Lower leg skin (tissue), 4 donors: ENCODE results near the gene MAPKAPK3. TPM values are rescaled to one million over a fixed set of nuclear protein-coding genes. Genes with fewer than 3 reads are reported as not detected.

Experiments
- DNase-seq, 2 donors: peaks; one replicate each; pipeline ENCODE4 v3.0.0-alpha.2; 2019; ENCODE audit warnings: low spot score in 2 of 2
- H3K4me3 ChIP-seq: fragments of 200-600 bp; sonication (generic); 2 replicates; pipeline ENCODE4 v1.5.1; 2017; ENCODE audit warnings: mild to moderate bottlenecking, low read depth; ENCODE audit not compliant: poor library complexity, severe bottlenecking
- CTCF ChIP-seq, 3 donors: fragments of 450-650 bp; IDR thresholded peaks; one replicate each; pipeline ENCODE4 v1.5.1; 2016; ENCODE audit warnings: antibody characterized with exemption in 3 of 3, mild to moderate bottlenecking in 3 of 3, moderate library complexity in 2 of 3
- POLR2A ChIP-seq, 2 donors: fragments of 450-650 bp; IDR thresholded peaks; one replicate each; pipeline ENCODE4 v1.6.1; 2016 to 2017; ENCODE audit warnings: antibody characterized with exemption in 2 of 2, mild to moderate bottlenecking in 1 of 2, moderate library complexity in 1 of 2
- WGBS, 2 donors: methylation state at CpG; one replicate each; pipeline ENCODE4 v1.1.5; 2018; 5-methylcytosine and 5-hydroxymethylcytosine counted together
- intact Hi-C: fragments of 100-400 bp; cut with DNase I; formaldehyde crosslinking; loops from one replicate; pipeline ENCODE4 v1.15.0; 2023; ENCODE audit warnings: low total_unique reads
- total RNA-seq, 4 donors: library from RNA; depleted of rRNA; stranded (reverse); fragments of >200 nt; gene quantifications; one replicate each; pipeline ENCODE4 v1.1.0, GENCODE V29; 2016

MAPKAPK3 gene
- total RNA-seq, 4 donors from 2014 or later, result 65.2 to 128 (median 91.7) TPM

GRCh38 chr3:50571486-50571885 is 45.5 kb upstream of the MAPKAPK3 start:
- intact Hi-C loops, result loop anchor here (2.0 kb wide), 1 partner anchor 43 kb away; no protein-coding TSS in a partner anchor
- TF ChIP-seq POLR2A (IDR thresholded peaks at IDR 0.05) (no peak), CTCF (IDR thresholded peaks at IDR 0.05) (no peak)
- no peak for DNase-seq
- no peak overlapping the region for H3K4me3 ChIP-seq
- WGBS, 2 donors, result 81 to 87% methylated on average over 4 of the region's 4 CpGs

- intact Hi-C loops, result no loop called here
- 0 to 40% methylated on average over 1 of the region's 1 CpG for WGBS, 2 donors
- DNase-seq, result peak; percentile 76 to 94
- peak in 1 of 3 donors; percentile 90 for TF ChIP-seq CTCF (IDR thresholded peaks at IDR 0.05)
- no peak for TF ChIP-seq POLR2A (IDR thresholded peaks at IDR 0.05)
- no peak overlapping the region for H3K4me3 ChIP-seq
Measured at GRCh38 chr3:50572158-50572557, 44.8 kb upstream of the MAPKAPK3 start.

- WGBS, 2 donors, result 85 to 98% methylated on average over 4 of the region's 4 CpGs
- intact Hi-C loops, result no loop called here
- TF ChIP-seq CTCF (IDR thresholded peaks at IDR 0.05) (no peak), POLR2A (IDR thresholded peaks at IDR 0.05) (no peak)
- H3K4me3 ChIP-seq, result no peak overlapping the region
- no peak for DNase-seq
Measured at GRCh38 chr3:50572801-50573371, 44.1 kb upstream of the MAPKAPK3 start.

- intact Hi-C loops, result no loop called here
- no peak overlapping the region for H3K4me3 ChIP-seq
- DNase-seq, result no peak
- 71 to 79% methylated on average over 8 of the region's 8 CpGs for WGBS, 2 donors
- TF ChIP-seq CTCF (IDR thresholded peaks at IDR 0.05) (no peak), POLR2A (IDR thresholded peaks at IDR 0.05) (no peak)
Measured at GRCh38 chr3:50573566-50574443, 43.1 kb upstream of the MAPKAPK3 start.

GRCh38 chr3:50574444-50574831 is 42.5 kb upstream of the MAPKAPK3 start:
- 69 to 71% methylated on average over 1 of the region's 1 CpG for WGBS, 2 donors
- TF ChIP-seq POLR2A (IDR thresholded peaks at IDR 0.05), result no peak
- no peak for TF ChIP-seq CTCF (IDR thresholded peaks at IDR 0.05)
- DNase-seq, result no peak
- no peak overlapping the region for H3K4me3 ChIP-seq
- intact Hi-C loops, result no loop called here
